ENCODE measurements around the gene HDLBP.

Gene HDLBP

GRCh38 chr2:241273210-241274020 is 42.1 kb downstream of the HDLBP start:
- no peak for DNase-seq

- DNase-seq: peak; percentile 86
These were observed 42.9 kb downstream of the HDLBP start for GRCh38 chr2:241272303-241273209.

GRCh38 chr2:241271706-241272302 is 43.7 kb downstream of the HDLBP start:
- peak; percentile 89 for DNase-seq

GRCh38 chr2:241270531-241270930 is 44.9 kb downstream of the HDLBP start:
- no peak for DNase-seq

- DNase-seq: no peak
These were observed 45.6 kb downstream of the HDLBP start for GRCh38 chr2:241269707-241270520.

- no peak for DNase-seq
These were observed 46.6 kb downstream of the HDLBP start for GRCh38 chr2:241268716-241269445.

GRCh38 chr2:241268306-241268705 is 47.2 kb downstream of the HDLBP start:
- no peak for DNase-seq

GRCh38 chr2:241267249-241268067 is 48.0 kb downstream of the HDLBP start:
- no peak for DNase-seq

- no peak for DNase-seq
These were observed 50.0 kb downstream of the HDLBP start for GRCh38 chr2:241265506-241265905.

- DNase-seq: no peak
These were observed 52.4 kb downstream of the HDLBP start for GRCh38 chr2:241263061-241263460.

GRCh38 chr2:241261628-241262027 is 53.8 kb downstream of the HDLBP start:
- DNase-seq: no peak

GRCh38 chr2:241260911-241261310 is 54.6 kb downstream of the HDLBP start:
- no peak for DNase-seq

GRCh38 chr2:241258505-241259280 is 56.8 kb downstream of the HDLBP start:
- no peak for DNase-seq

GRCh38 chr2:241257419-241258032 is 57.9 kb downstream of the HDLBP start:
- DNase-seq: no peak

- DNase-seq: no peak
These were observed 59.3 kb downstream of the HDLBP start for GRCh38 chr2:241256168-241256545.

- DNase-seq: no peak
These were observed 59.8 kb downstream of the HDLBP start for GRCh38 chr2:241255542-241256167.

- no peak for DNase-seq
These were observed 60.5 kb downstream of the HDLBP start for GRCh38 chr2:241254904-241255351.

GRCh38 chr2:241252778-241253475 is 62.5 kb downstream of the HDLBP start:
- no peak for DNase-seq
